GM15510 (cell line): ENCODE results near the gene CRIP2.

Experiments used
- POLR2A ChIP-seq: IDR thresholded peaks from 3 replicates; pipeline ENCODE4 v1.6.1; 2011; ENCODE audit warnings: borderline replicate concordance; ENCODE audit not compliant: insufficient read length; ENCODE audit errors: extremely low read depth

CRIP2 gene

DNA sequence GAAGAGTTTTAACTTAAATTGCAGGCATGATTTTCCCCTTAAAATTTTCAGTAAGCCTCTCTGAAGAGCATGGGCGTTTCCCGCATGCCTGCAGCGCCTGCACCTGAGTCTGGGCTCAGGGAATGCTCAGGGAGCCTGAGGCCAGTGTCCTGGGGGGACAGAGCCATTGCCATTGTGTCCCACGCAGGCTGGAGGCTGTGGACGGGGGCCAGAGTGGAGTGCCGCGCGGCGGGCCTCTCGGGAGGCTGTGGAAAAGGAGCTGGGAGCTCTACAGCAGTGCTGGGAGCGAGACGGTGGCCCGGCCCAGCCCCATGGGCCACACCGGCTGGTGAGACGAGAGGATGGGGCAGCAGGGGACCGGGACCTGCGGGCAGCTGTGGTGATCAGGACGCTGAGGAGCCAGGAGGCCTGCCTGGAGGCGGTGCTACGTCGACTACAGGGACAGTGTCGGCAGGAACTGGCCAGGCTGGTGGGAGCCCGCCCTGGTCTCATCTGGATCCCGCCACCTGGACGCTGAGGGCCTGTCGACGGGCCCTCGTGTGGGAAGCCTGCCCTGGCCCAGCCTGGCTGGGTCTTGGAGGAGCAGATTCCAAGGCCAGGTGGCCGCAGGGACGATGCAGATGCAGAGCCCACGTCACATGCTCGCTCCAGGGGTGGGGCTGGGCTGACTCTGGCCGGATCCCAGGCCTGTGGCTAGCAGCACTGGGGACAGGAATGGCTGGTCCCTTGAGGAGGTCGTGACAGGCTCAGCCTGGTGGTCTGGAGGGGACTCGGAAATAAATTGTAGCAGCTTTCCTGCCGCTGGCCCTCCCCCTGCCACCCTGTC, 24.0 kb downstream of the CRIP2 start:
- TF ChIP-seq POLR2A = no peak

DNA sequence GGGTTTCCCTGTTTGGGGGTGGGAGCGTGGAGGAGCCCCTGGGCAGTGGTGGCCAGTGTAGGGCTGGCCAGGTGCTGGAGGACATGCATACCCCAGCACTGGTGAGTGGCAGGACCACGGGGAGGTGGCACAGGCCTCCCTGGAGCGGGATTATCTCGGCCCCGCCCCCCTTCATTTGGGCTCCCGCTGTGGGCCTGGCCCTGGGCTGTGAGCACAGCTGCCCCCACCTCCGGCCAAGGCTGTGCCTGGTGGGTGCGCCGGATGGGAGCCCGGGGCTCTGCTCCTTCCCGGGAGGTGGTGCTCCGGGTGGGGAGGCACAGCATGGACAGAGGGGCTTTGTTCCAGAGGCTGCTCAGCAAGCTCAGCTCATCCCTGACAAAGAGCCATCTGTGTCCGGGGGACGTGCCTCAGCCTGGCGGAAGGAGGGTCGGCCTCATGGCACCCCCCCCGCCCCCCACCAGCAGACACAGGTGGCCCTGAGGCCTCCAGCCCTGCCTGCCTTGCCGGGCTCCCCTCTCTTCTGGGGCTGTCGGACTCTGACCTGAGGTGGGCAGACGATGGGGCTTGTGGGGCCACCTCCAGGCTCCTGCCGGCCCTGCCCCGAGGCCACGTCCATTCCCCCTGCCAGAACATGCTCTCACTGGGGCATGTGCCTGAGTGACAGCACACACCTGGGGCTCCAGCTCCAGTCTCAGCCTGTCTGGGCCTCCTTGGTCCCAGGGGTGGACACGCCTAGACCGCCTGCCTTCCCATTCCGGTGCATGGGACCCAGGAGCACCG, 24.8 kb downstream of the CRIP2 start:
- no peak for TF ChIP-seq POLR2A

DNA sequence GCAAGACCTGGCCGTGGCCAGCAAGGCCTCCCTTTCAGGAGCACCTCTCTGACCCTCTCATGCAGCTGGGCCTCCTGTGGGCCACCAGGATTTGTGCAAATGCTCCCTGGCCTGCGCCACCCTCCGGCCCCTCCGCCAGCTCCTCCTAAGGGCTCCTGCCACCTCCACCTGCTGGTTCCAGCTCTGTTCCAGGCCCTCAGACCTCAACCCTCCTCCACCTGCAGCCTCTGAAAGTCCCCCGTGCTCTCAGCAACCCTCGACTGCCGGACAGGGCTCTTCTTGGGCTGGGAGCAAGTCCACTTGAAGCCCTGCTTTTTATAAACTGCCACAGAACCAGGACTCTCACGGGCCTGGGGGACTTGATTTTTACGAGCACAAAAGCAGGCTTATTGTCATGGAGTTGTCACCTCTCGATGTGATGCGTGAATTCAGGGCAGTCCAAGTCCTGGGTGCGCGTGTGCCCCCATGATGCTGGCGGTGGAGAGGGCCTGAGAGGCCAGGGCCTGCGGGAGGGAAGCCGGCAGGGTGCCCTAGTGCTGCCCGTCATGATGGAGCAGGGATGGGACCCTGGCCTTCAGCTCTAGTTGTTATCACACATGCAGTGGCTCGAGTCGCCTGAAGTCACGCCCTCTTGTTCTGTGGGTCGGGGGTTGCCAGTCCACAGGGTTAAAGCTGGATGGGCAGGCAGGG, 25.6 kb downstream of the CRIP2 start:
- no peak for TF ChIP-seq POLR2A

DNA sequence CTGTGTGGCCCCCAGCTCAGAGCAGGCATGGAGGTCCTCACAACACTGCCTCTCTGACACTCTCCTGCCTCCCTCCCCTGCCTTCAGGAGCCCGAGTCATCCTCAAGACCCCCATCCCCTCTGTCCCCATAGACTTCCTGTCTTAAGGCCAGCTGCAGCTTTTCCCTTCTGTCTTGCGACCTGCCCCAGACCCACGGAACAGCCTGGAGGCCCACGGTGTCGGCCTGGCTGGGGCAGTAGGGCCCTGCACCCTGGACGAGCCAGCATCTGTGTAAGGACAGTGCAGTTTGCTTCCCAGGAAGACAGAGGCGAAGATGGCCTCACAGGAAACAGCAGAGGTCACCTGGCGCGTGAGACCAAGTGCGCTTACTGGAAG, 26.1 kb downstream of the CRIP2 start:
- TF ChIP-seq POLR2A = no peak

DNA sequence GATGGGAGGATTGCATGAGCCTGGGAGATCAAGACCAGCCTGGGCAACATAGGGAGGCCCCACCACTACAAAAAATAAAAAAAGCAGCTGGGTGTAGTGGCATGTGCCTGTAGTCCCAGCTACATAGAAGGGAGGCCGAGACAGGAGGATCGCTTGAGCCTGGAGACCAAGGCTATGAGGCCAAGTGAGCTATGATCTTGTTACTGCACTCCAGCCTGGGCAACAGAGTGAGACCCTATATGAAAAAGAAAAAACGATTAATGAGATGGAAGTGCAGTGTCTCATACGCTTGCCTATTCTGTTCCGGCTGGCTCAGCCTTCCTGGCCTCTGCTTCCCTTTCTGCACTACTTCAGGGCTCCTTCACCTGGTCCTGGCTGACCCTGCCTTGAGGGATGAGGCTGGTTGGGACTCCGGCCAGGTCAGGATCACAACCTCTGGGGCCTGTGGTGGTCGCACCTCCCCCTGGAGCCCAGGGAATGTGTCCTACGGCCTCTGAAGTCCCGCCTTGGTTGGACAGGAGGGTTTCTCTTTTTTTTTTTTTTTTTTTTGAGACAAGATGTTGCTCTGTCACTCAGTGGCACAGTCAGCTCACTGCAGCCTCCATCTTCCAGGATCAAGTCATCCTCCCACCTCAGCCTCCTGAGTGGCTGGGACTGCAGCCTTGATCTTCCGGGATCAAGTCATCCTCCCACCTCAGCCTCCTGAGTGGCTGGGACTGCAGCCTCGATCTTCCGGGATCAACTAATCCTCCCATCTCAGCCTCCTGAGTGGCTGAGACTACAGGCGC, 27.1 kb downstream of the CRIP2 start:
- TF ChIP-seq POLR2A = no peak

DNA sequence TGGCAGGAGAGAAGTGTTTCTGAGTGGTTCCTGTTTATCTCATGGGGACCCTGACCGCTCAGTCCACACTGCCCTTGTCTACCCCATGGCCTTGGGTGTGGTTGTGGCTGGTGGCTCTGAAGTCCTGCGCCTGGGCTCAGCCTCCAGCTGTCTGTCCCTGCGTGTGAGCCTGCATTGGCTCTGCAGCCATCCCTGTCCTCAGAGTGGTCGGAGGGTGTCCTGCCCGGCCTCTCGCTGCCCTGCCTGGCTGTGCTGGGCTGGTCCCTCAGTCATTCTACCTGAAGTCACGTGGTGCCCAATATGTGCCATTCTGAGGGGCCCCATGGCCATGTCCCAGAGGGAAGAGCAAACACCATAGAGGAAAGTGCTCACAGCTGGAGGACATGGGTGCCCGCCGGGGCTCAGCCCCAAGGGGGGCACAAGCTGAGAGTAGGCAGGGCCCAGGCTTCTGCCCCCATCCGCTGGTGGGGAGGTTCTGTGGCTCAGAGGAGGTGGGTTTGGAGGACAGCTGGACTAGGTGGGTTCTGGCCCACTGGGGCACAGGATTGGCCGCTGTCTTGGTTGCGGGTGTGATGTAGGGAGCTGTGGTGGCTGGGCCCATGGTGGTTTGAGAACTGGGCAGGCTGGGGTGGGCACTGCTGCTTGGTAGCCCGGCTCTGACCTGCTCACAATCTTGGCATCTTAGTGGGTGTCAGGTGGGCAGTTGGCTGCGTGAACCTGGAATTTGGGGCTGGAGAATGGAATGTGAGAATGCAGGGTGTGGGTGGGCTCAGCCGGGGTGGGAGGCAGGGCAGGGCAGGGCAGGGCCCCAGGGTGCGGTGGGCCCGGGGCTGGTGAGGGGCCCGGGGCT, 28.1 kb downstream of the CRIP2 start:
- TF ChIP-seq POLR2A = no peak

DNA sequence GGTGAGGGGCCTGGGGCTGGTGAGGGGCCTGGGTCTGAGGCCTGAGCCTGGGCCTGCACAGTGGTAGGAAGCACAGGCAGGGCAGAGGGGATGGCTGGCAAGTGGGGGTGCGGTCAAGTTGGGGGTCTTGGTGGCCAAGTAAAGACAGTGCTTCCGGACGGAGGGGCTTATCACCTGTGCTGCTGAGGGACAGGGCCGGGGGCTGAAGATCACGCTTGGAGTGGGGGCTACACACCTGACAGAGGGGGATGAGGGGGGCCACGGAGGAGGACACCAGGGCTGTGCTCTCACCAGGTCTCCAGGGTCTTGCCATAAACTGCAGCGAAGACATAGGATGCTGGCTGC, 28.6 kb downstream of the CRIP2 start:
- no peak for TF ChIP-seq POLR2A

DNA sequence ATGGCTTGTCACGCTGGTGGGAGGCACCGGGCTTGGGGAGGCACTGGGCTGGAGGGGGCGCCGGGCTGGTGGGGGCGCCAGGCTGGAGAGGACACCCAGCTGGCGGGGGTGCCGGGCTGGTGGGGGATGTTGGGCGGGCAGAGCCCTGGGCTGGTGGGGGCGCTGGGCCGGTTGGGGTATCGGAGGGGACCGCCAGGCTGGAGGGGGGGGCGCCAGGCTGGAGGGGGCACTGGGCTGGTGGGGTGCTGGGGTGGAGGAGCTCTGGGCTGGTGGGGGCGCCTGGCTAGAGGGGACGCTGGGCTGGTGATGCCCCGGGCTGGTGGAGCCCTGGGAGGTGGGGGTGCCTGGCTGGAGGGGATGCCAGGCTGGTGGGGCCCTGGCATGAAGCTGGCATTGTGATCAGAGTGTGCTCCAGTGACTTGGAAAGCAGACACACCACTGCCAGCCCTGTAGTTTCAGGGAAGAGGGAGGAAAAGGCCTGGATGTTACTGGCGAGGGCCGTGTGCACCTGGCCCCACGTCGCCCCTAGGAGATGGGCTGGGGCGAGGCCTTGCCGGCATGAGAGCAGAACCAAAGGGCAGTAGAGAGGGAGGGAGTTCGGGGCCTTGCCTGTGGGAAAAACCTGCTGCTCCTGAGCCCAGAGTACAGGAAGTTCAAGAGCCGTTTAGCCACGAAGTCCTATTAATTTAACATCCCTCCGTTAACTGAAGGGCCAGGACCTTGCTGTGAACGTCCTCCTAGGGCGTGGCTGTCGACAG, 29.5 kb downstream of the CRIP2 start:
- TF ChIP-seq POLR2A = no peak

DNA sequence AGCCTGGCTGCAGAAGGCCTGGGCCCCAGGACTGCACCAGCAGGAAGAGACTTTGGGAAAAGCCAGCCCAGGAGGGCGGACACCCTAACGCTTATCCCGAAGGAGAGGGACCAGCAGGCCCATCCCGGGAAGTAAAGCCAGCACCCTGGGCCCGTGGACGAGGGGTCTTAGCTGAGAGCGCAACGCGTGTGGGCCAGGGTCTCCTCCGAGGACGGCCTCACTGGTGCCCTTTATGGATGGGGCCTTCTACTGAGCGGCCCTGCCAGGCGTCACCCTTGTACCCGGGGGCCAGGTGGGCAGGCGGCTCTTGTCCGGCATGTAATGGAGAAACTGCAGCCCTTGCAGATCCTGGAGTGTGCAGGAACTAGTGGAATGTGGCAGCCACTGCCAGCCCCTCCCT, 30.5 kb downstream of the CRIP2 start:
- TF ChIP-seq POLR2A = no peak

DNA sequence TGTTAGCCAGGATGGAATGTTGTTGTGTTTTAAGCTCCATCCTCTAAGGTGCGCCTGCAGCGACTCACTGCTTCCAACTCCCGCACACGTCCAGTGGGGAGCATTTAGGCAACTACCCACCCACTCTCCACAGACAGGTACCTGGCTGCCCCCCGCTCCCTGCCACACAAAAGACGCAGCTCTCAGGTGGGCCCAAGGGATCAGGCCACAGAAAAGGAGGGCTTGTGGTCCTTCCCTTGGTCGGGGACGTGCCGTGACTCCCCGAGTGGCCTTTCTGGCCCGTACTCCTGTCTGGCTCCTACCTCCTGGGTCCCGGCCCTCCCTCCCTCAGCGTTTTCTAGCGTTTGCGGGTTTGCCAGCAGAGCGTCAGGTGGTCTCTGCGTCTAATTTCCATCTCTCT, 32.6 kb downstream of the CRIP2 start:
- TF ChIP-seq POLR2A = no peak

DNA sequence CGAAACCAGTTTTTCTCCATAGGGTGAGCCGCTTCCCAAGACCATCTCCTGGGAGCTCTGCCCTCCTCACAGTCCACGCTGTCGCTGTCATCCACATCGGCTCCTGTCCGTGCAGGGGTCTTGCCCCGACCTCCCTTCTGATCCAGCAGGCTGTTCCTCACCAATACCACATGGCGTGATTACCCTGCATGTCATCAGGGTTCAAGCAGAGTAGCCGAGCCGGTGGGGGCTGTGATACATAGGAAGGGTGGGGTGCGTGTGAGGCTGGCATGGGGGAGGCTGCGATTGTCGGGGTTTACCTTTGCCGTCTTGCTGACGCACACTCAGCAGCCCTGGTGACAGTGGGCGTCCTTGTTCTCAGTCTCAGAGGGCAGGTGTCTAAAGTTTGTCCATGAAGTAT, 33.4 kb downstream of the CRIP2 start:
- TF ChIP-seq POLR2A = no peak

DNA sequence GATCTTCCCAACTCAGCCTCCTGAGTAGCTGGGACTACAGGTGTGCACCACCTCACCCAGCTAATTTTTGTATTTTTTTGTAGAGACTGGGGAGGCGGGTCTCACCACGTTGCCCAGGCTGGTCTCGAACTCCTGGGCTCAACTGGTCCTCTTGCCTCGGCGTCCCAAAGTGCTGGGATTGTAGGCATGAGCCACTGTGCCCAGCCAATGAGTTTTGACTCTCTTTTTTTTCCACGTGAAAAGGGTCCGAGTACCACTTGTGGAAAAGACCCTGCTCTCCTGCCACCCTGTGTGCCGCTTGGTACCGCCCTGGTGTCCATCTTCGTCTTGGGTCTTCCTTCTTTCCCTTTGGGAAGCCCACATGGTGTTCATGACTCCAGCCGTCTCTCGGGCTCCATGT, 34.0 kb downstream of the CRIP2 start:
- TF ChIP-seq POLR2A = no peak

DNA sequence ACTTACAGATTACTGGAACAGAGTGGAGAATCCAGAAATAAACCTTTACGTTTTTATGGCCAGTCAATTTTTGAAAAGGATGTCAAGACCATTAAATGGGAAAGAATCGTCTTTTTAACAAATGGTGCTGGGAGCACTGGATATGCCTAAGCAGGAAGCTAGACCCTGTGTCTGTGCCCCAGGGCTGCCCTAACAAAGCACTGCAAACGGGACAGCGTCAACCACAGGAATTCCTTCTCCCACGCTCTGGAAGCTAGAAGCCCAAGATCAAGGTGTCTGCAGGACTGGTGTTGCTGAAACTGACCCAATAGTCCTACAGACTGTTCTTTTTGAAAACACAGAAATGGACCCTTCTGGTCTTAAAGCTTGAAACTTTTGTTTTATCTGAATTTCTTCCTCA, 42.5 kb downstream of the CRIP2 start:
- no peak for TF ChIP-seq POLR2A
